Stimulated activated memory B cell treated with anti-CD40 and anti-IgM and Interleukin-4, amounts not matched to agents 10 μg/mL and 1 μg/mL and 100 μg/mL, for 72 hours (primary cell): ENCODE results near the gene GPR37L1.
"Not testable (repeated sequence)": the region's sequence is repeated elsewhere in the genome, so short reads cannot be mapped to it uniquely, and the experiment has no call there.

Experiments
- ATAC-seq: fragments of 150-1000 bp; cut with Tn5 transposase; 2 replicates; pipeline ENCODE4 v1.10.0; 2021
- H3K27ac Mint-ChIP-seq: one replicate; pipeline ENCODE4 v1.8.0; 2022; ENCODE audit warnings: mild to moderate bottlenecking, mixed read lengths
- H3K27me3 Mint-ChIP-seq: one replicate; pipeline ENCODE4 v1.8.0; 2022; ENCODE audit warnings: mixed read lengths
- H3K36me3 Mint-ChIP-seq: one replicate; pipeline ENCODE4 v1.8.0; 2022; ENCODE audit warnings: mixed read lengths
- H3K4me1 Mint-ChIP-seq: one replicate; pipeline ENCODE4 v1.8.0; 2022; ENCODE audit warnings: mixed read lengths
- H3K4me3 Mint-ChIP-seq: one replicate; pipeline ENCODE4 v1.8.0; 2022; ENCODE audit warnings: mild to moderate bottlenecking, moderate library complexity, mixed read lengths
- H3K9me3 Mint-ChIP-seq: one replicate; pipeline ENCODE4 v1.8.0; 2022; ENCODE audit warnings: mixed read lengths

The GPR37L1 gene

DNA sequence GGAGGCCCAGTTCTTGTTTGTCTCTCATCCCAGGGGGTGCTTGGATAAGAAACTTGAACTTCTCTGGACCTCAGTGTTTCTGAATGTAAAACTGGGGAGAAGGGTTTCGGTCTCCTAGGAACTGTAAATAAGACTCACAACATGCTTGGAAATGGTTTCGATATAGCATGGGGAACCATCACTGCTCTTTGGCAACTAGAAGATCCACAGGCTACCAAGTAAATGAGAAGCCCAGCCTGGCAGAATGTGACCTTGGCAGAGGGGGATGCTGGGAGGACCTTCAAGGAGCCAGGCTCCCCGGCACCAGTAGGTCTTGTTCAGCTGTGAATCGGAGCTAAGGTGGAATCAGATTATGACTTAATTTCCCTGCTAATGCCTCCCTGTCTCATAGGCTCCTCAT, 18.1 kb downstream of the GPR37L1 start:
- H3K9me3 Mint-ChIP-seq, result no peaks in the 10 kb centered on the region
- ATAC-seq, result no peak
- H3K27me3 Mint-ChIP-seq, result no peaks in the 10 kb centered on the region
- H3K4me3 Mint-ChIP-seq, result no peak overlapping the region
- H3K36me3 Mint-ChIP-seq, result peaks cover 15% of the 10 kb centered on the region
- H3K27ac Mint-ChIP-seq, result no peak overlapping the region
- H3K4me1 Mint-ChIP-seq, result peaks cover 36% of the 10 kb centered on the region

DNA sequence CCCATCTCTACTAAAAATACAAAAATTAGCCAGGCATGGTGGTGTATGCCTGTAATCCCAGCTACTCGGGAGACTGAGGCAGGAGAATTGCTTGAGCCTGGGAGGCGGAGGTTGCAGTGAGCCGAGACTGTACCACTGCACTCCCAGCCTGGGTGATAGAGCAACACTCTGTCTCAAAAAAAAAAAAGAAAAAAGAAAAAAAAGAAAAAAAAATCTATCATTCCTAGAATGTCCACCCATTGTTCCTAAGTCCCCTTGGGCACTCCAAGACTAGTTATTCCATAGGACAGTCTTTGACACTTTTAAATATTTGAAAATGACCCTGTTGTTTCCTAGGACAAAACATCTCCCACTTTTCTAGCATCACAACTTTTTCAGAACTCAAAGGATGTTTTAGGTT, 18.8 kb downstream of the GPR37L1 start:
- peaks cover 35% of the 10 kb centered on the region for H3K4me1 Mint-ChIP-seq
- not testable (repeated sequence) for H3K4me3 Mint-ChIP-seq, H3K9me3 Mint-ChIP-seq, H3K27ac Mint-ChIP-seq, ATAC-seq, H3K27me3 Mint-ChIP-seq
- H3K36me3 Mint-ChIP-seq, result peaks cover 15% of the 10 kb centered on the region

DNA sequence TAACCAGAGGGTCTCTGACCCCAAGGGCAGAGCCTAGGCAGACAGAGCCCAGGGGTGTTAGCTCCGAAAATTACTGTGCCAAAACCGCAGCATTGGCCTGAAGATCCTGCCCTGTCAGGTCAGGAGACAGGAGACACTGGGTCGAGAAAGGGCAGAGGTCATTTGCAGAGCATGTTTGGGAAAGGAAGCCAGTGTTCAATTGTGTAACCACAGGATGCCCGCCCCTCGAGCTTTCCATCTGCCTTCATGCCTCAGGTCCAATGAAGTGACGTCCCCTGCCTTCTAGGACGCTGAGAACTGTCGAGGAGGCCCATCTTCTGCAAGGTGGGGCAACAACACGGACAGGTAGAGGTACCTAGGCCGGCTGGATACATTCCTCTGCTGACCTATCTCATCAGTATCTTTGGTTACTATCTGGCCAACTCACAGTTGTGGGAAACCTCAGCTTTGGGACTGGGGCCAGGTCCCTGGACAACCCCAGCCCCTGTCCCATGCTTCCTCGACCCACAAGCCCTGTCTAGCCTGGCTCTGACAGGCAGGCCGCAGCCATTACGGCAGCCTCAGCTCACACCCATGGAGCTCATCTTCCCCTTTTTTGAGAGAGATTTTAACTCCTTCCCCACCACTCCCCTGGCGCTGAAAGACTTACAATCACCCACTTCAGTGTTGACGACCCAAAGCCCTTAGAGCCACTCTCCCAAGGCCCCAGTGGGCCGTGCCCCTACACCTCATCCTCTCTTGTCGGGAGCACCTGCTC, 20.5 kb downstream of the GPR37L1 start:
- H3K36me3 Mint-ChIP-seq, result peaks cover 11% of the 10 kb centered on the region
- peak overlapping the region; percentile 97 for H3K4me3 Mint-ChIP-seq
- peaks cover 32% of the 10 kb centered on the region for H3K4me1 Mint-ChIP-seq

DNA sequence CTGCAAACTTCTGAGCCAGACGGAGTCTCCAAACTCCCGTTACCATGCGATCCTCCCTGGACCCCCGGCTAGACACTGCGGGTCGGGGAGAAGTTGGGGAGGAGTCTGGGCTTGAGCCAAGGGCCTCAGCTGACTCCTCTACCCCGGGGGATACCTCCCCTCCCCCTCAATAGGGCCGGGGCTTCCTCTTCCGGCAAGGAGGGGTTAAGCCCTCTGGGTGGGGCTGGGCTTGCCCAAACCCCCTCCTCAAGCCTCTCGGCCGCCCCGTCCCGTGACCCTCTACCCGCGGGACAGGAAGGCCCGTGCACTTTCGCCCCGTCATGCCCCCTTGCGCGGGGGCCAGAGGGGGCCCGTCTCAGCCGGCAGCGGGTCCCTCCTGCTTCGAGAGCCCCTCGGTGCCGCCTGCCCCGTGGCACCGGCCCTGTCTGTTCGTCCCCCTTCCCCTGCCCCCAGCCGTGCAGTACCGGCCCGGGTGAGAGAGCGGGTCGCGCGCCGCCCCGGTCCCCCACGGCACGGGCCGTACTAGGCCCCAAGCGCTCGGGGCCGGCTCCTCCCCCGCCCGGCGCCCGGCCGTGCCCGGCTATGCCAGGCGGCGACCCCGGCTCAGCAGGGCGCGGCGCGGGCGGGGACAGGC, 21.2 kb downstream of the GPR37L1 start:
- peak; percentile 78 for ATAC-seq
- Mint-ChIP-seq H3K36me3 (peaks cover 8% of the 10 kb centered on the region), H3K4me3 (peak overlapping the region; percentile 97), H3K27ac (peak overlapping the region; percentile 94), H3K9me3 (no peaks in the 10 kb centered on the region), H3K27me3 (no peaks in the 10 kb centered on the region), H3K4me1 (peaks cover 27% of the 10 kb centered on the region)

More for the DNA sequence above, 20.5 kb downstream of the GPR37L1 start:
- no peaks in the 10 kb centered on the region for H3K27me3 Mint-ChIP-seq
- no peaks in the 10 kb centered on the region for H3K9me3 Mint-ChIP-seq
- ATAC-seq, result peak; percentile 72
- peak overlapping the region; percentile 94 for H3K27ac Mint-ChIP-seq

DNA sequence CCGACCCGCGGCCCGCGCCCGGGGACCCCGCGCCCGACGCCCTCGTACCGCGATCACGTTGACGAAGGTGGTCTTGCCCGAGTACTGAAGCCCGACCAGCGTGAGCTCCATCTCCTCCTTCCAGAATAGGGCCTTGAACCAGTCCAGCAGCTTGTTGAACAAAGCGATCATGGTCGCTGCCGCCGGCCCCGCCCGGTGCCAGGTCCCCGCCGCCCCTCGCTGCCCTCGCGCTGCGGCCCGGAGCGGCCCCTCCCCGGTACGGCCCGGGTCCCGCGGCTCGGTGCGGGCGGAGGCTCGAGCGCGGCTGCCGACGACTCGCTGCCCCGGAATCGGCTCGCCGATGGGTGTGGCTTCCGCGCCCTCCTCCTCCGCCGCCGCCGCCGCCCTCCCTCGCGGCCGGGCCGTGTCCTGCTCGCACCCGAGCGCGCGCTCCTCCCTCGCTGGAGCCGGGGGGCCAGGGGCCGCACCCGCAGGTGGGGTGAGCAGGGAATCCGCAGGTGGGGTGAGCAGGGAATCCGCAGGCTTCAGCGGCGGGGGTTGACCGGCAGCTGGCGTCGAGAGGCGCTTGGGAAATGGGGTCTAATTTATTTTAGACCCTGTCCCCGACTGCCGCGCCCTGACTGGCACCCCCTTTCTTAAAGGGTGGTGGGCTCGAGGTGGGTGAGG, 21.8 kb downstream of the GPR37L1 start, which contains the start of gene ARL8A:
Gene ARL8A (minus strand): TSS at position 336 of the 666 bp plus-strand sequence. CDS start 165 bp downstream, at position 171.
- H3K36me3 Mint-ChIP-seq, result peaks cover 8% of the 10 kb centered on the region
- H3K27me3 Mint-ChIP-seq, result no peaks in the 10 kb centered on the region
- peak within 1 kb of the TSS; percentile 94 for H3K27ac Mint-ChIP-seq
- no peaks in the 10 kb centered on the region for H3K9me3 Mint-ChIP-seq
- ATAC-seq, result peak; percentile 84
- H3K4me3 Mint-ChIP-seq, result peak within 1 kb of the TSS; percentile 97
- peaks cover 27% of the 10 kb centered on the region for H3K4me1 Mint-ChIP-seq

DNA sequence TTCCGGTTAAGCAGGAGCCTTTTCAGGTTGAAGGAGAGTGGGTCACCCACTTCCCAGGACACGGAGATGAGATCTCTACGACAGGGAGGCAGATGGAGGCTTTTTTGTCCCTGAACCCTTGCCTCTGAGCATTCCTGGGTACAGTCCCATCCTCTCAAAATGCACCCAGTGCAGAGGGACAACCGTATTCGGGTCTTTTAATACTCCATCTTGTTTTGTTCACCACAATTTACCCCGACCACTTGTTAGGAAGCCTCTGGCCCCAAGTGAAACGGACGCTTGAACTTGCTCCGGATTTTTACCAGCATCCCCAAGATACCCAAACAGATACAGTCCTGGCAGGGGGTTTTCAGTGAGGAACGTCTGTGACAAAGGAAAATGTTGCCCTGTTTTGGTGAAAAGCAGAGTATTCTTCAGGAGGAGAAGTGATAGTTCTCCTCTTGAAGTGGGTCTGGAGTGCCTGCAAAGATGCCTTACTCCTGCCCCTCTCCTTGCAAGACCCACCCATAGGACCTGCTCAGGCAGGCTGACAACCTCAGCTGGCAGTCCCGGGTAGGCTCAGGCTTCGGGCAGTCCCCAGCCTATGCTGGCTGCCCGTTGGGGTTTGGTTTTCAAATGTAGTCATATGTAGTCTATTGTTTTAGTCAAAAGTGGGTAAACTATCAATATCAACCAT, 22.5 kb downstream of the GPR37L1 start:
- Mint-ChIP-seq H3K36me3 (peaks cover 8% of the 10 kb centered on the region), H3K9me3 (no peaks in the 10 kb centered on the region), H3K27ac (peak overlapping the region; percentile 94), H3K4me1 (peaks cover 27% of the 10 kb centered on the region), H3K4me3 (peak overlapping the region; percentile 85), H3K27me3 (no peaks in the 10 kb centered on the region)
- ATAC-seq, result no peak

DNA sequence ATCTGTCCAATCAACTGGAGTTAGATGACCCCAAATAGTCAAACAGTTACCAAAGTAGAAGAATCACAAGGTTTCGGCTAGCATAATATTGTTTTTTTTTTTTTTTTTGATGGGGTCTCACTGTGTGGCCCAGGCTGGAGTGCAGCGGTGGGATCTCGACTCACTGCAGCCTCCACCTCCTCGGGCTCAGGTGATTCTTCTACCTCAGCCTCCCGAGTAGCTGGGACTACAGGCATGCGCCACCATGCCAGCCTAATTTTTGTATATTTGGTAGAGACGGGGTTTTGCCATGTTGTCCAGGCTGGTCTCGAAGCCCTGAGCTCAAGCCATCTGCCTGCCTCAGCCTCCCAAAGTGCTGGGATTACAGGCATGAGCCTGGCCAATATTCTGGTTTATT, 23.0 kb downstream of the GPR37L1 start:
- Mint-ChIP-seq H3K36me3 (peaks cover 12% of the 10 kb centered on the region), H3K27ac (peak overlapping the region; percentile 94), H3K4me1 (peaks cover 27% of the 10 kb centered on the region)
- not testable (repeated sequence) for H3K9me3 Mint-ChIP-seq, H3K27me3 Mint-ChIP-seq, H3K4me3 Mint-ChIP-seq, ATAC-seq

DNA sequence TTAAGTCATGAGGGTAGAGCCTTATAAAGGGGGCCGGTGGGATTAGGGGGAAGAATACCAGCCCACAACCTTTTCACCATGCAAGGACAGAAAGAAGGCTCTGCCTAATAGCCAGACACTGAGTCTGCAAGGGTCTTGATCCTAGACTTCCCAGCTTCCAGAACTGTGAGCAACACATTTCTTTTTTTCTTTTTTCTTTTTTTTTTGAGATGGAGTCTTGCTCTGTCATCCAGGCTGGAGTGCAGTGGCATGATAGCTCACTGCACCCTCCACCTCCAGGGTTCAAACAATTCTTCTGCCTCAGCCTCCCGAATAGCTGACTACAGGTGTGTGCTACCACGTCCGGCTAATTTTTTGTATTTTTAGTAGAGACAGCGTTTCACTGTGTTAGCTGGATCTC, 23.6 kb downstream of the GPR37L1 start:
- no peak overlapping the region for H3K27ac Mint-ChIP-seq
- no peaks in the 10 kb centered on the region for H3K27me3 Mint-ChIP-seq

DNA sequence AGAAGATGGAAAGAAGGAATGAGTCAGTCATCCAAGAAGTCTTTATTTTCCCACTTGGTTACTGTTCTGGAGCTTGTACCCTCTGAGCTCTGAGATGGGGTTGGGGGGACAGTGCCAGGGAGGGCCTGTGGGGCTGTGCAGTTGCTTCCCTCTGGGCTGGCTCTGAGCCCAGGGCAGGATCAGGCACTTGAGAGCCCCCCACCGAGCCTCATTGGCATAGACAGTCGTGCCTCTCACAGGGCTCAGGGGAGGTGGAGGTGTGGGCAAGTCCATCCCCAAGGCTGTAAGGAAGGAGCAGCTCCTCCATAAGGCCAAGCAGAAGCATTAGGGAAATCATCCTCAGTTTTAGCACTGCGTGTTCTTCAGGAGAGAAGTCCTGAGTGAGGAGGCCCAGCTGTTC, 24.3 kb downstream of the GPR37L1 start:
- H3K4me1 Mint-ChIP-seq, result peaks cover 27% of the 10 kb centered on the region
- no peaks in the 10 kb centered on the region for H3K27me3 Mint-ChIP-seq
- H3K9me3 Mint-ChIP-seq, result no peaks in the 10 kb centered on the region
- ATAC-seq, result no peak
- H3K36me3 Mint-ChIP-seq, result peaks cover 18% of the 10 kb centered on the region
- H3K4me3 Mint-ChIP-seq, result no peak overlapping the region
- H3K27ac Mint-ChIP-seq, result no peak overlapping the region

More for the DNA sequence above, 23.6 kb downstream of the GPR37L1 start:
- H3K4me1 Mint-ChIP-seq, result peaks cover 27% of the 10 kb centered on the region
- no peaks in the 10 kb centered on the region for H3K9me3 Mint-ChIP-seq
- ATAC-seq, result no peak
- peaks cover 17% of the 10 kb centered on the region for H3K36me3 Mint-ChIP-seq
- H3K4me3 Mint-ChIP-seq, result peak overlapping the region; percentile 27

DNA sequence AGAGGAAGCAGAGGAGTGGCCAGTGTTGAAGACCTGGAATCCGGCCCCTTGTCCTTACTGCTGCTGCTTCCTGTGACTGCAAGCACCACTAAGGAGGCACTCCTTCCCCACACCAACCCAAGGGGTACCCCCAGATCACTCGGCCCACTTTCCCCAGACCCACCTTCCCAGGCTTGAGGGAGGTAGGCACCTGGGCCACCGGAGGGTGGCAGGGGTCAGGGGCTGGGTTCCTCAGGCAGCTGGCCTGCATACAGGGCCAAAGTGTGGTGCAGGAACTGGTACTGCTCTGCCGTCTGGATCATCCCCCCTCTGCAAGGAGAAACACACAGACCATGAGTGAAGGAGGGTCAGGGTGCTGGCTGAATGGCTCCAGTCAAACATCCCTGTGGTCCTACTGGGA, 25.7 kb downstream of the GPR37L1 start:
- peak overlapping the region; percentile 22 for H3K27ac Mint-ChIP-seq
- no peaks in the 10 kb centered on the region for H3K27me3 Mint-ChIP-seq

DNA sequence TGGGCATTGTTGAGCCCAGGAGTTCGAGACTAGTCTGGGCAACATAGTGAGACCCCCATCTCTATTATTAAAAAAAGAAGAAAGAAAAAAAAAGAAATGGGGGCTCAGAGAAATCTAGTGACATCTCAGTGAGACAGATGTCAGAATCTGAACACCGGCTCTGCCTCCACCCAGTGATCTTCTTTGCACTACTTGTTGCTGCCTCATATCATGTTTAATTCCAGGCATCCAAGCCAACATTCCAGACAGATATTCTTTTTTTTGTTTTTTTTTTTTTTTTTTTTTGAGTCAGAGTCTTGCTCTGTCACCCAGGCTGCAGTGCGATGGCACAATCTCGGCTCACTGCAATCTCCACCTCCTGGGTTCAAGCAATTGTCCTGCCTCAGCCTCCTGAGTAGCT, 26.8 kb downstream of the GPR37L1 start:
- Mint-ChIP-seq H3K36me3 (peaks cover 28% of the 10 kb centered on the region), H3K4me3 (no peak overlapping the region), H3K9me3 (no peaks in the 10 kb centered on the region), H3K27me3 (no peaks in the 10 kb centered on the region), H3K27ac (no peak overlapping the region), H3K4me1 (peaks cover 9% of the 10 kb centered on the region)
- ATAC-seq, result no peak

More for the DNA sequence above, 25.7 kb downstream of the GPR37L1 start:
- peaks cover 22% of the 10 kb centered on the region for H3K36me3 Mint-ChIP-seq
- no peak overlapping the region for H3K4me3 Mint-ChIP-seq
- no peaks in the 10 kb centered on the region for H3K9me3 Mint-ChIP-seq
- no peak for ATAC-seq
- H3K4me1 Mint-ChIP-seq, result peaks cover 13% of the 10 kb centered on the region

DNA sequence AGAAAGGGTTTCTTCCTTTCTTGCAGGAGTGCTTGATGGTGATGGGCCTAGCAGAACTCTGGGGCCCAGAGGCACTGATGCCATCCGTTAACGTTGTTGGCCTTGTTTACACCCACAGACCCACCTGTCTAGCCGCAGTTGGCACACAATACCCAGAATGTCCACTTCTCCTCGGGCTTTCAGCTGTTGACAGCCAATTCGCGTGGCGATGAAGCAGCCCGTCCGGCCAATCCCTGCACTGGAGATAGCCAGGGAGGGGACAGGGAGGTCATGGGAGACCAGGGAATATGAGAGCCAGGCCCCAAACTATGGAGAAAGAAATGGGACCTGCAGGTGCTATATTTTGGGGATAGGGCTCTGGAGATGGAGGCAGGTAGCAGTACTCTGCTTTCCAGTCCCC, 27.5 kb downstream of the GPR37L1 start:
- H3K4me1 Mint-ChIP-seq, result peaks cover 5% of the 10 kb centered on the region
- H3K4me3 Mint-ChIP-seq, result no peak overlapping the region
- no peak overlapping the region for H3K27ac Mint-ChIP-seq
- H3K27me3 Mint-ChIP-seq, result no peaks in the 10 kb centered on the region
- no peak for ATAC-seq
- H3K9me3 Mint-ChIP-seq, result no peaks in the 10 kb centered on the region
- H3K36me3 Mint-ChIP-seq, result peaks cover 34% of the 10 kb centered on the region

DNA sequence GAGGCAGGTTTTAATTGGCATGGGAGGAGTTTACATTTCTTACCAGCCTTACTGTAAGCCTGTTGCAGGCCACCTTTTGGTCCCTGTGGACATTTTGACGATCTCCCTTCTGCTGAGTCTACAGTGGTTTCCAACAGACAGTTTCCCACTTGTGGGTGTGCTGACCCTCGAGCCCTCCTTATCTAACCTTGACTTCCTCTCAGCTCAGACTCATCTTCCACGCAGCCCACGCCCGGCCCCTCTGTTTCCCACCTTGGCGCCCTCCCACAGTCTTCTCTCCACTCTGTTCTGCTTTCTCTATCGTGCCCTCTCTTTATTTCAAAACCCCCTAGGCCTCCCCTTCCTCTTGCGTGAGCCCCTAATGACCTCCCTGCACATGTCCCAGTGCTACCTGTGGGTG, 27.9 kb downstream of the GPR37L1 start:
- no peaks in the 10 kb centered on the region for H3K27me3 Mint-ChIP-seq
- no peak for ATAC-seq
- no peak overlapping the region for H3K27ac Mint-ChIP-seq
- no peak overlapping the region for H3K4me3 Mint-ChIP-seq
- H3K36me3 Mint-ChIP-seq, result peaks cover 34% of the 10 kb centered on the region
- H3K4me1 Mint-ChIP-seq, result peaks cover under 1% of the 10 kb centered on the region
- no peaks in the 10 kb centered on the region for H3K9me3 Mint-ChIP-seq

DNA sequence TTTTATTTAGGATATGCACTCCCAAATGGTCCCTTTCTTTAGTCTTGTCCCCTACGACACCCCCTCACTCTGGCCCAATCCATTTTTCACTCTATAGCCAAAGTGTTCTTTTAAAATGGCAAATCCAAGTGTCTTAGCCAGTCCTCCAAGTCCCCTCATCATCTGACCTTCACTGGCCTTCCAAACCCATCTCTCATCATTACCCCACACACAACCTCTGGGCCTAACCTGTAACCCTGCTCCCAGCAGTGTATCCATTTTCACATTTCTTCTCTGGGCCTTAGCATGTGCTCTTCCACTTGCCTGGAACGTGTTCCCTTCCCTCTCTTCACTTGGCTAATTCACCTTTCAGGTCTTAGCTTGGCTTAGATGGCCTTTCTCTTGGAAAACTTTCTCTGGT, 28.3 kb downstream of the GPR37L1 start:
- H3K36me3 Mint-ChIP-seq, result peaks cover 34% of the 10 kb centered on the region
- no peak overlapping the region for H3K4me3 Mint-ChIP-seq
- ATAC-seq, result no peak
- H3K9me3 Mint-ChIP-seq, result no peaks in the 10 kb centered on the region
- no peaks in the 10 kb centered on the region for H3K4me1 Mint-ChIP-seq
- H3K27ac Mint-ChIP-seq, result no peak overlapping the region
- H3K27me3 Mint-ChIP-seq, result no peaks in the 10 kb centered on the region

DNA sequence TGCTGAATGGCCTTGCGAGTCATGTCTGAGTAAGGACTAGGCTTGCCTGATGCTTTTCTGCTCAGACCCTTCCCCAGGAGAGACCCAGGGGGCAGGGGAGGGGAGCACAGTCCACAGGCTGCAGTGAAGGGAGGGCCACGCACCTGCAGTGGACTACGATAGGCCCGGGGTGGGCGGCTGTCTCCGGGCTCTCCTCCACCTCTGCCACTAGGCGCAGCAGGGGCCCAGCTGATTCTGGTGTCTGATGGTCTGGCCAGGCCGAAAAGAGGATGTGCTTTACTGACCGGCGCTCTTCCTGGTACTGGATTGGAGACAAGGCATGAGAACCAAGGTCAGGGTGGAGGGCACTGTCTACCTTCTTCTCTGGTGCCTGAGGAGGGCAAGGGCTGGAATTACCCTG, 29.7 kb downstream of the GPR37L1 start:
- Mint-ChIP-seq H3K4me3 (no peak overlapping the region), H3K27me3 (no peaks in the 10 kb centered on the region), H3K4me1 (no peaks in the 10 kb centered on the region), H3K27ac (no peak overlapping the region), H3K9me3 (no peaks in the 10 kb centered on the region), H3K36me3 (peaks cover 34% of the 10 kb centered on the region)
- no peak for ATAC-seq
